GM10266 (cell line): ENCODE measurements around the gene TMEM63B.

Source experiments
- DNase-seq: peaks from one replicate; pipeline ENCODE4 v3.0.0; 2012; ENCODE audit errors: extremely low spot score
- TF ChIP-seq, protein P1 (sequence below): IDR thresholded peaks from 2 replicates; pipeline ENCODE4 v1.5.1; 2012; ENCODE audit warnings: mild to moderate bottlenecking, low read depth; ENCODE audit not compliant: control insufficient read depth, insufficient read depth; ENCODE audit errors: missing control alignments

The TMEM63B gene

DNA sequence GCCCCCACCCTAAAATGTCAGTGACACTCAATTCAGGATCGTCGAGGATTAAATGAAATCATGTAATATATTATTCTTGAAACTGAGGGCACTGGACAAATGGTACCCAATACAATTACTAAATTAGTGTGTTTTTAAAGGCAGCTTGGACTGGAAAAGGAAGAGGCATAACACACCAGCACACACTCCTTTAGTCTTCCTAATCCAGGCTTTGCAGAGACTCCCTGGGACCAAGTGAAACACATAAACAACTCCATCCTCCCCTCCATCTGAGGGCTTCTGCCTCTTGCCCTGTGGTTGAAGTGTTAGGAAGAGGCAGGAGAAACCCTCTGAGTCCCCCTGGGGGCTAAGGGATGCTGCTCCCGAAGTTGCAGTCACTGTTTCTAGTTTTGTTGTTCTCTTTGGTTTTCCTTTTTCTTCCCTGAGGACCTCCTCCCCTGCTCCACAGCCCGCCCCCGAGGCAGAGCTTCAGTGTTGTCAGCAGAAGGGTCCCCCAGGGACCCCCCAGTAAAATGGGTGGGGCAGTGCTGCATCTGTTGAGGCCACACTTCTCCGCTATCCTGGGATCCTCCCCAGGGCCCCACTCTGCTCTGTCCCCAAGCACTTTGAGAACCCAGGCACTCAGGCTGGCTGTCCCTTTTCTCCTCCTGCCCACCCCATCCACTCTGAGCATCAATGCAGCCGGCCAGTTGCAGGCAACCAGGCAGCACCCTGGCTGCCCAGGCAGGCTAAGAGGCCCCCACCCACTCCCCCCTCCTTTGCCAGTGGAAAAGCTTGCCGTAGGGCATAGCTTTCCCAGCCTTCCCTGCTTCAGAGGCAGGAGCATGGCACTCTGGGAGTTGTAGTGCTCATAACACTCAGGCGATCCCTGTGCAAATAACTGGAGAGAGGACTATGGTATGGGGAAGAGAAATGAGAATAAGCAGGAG, 5.9 kb downstream of the TMEM63B start:
- no peak for DNase-seq
- TF ChIP-seq, protein P1, sequence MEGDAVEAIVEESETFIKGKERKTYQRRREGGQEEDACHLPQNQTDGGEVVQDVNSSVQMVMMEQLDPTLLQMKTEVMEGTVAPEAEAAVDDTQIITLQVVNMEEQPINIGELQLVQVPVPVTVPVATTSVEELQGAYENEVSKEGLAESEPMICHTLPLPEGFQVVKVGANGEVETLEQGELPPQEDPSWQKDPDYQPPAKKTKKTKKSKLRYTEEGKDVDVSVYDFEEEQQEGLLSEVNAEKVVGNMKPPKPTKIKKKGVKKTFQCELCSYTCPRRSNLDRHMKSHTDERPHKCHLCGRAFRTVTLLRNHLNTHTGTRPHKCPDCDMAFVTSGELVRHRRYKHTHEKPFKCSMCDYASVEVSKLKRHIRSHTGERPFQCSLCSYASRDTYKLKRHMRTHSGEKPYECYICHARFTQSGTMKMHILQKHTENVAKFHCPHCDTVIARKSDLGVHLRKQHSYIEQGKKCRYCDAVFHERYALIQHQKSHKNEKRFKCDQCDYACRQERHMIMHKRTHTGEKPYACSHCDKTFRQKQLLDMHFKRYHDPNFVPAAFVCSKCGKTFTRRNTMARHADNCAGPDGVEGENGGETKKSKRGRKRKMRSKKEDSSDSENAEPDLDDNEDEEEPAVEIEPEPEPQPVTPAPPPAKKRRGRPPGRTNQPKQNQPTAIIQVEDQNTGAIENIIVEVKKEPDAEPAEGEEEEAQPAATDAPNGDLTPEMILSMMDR, result no peak

DNA sequence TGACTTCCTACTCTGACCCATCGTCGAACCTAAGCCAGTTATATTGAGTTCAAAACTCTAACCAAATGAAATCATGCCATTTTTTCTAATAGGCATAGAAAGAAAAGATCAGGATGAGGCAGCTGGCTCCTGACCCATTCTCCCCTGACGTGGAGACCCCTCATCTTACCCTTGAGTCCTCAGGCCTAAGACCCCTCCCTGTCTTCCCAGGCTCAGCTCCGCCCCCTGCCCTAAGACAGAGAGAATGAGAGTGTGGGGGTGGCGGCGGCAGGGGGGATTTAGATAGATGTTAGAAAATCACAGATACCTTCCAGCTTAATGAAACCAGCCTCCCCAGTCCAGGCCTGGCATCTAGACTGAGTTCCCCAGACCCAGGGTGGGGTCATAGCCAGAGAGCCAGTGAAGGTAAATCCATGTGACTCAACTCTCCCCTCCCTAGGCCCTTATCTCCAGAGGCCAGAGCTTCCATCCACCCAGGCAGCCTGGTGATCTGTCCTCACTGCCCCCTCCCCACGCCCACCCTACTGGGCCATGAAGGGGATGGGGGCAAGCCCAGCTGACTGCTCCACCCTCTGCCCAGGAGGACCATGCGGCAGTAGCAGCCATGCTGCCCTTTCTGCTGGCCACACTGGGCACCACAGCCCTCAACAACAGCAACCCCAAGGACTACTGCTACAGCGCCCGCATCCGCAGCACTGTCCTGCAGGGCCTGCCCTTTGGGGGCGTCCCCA, 6.8 kb downstream of the TMEM63B start:
- TF ChIP-seq, protein P1, result no peak
- DNase-seq, result no peak

DNA sequence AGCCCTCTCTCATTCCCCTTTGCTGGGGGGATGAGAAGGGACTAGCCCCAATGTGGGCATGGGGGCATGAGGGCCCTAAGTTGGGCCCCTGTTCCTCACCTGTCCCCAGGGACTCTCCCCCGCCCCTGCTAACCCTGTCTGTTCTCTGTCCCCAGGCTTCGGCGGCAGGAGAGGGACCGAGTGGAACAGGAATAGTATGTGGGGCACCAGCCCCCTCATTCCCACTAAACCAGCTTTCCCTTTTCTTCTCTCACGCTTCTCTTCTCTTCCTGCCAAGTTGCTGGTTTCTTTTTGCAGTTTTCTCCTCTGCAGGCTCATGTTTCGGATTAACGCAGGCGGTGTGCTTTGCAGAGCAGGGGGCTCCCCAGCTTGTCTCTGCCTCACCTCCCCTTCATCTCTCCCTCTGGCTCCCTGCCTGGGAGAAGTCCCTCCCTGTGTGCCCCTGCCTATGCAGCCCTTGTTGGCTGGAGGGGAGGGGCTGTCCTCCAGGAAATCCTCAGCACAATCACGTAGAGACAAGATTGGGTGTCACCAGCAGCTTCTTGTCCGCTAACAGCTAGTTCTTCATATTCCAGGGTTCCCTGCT, 7.9 kb downstream of the TMEM63B start:
- no peak for DNase-seq
- TF ChIP-seq, protein P1, result no peak

DNA sequence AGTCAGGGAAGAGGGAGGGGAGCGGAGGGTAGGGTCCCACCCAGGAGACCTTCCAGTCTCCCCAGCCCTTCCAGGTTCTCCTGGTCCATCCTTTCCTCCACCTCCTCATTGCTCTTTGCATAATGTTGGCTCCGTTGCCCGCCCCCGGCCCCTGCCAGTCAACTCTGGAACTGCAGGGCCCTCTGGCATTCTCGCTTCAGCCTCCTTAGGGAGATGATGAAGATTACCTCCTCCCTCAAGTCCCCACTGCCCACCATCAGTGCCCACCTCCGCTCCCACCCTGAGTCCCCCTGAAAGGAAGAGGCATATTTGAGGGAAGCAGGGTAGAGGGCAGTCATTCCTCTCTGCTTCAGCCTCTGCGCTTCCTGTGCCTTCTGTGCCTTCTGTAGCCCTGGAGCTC, 8.5 kb downstream of the TMEM63B start:
- TF ChIP-seq, protein P1, result no peak
- DNase-seq, result no peak

DNA sequence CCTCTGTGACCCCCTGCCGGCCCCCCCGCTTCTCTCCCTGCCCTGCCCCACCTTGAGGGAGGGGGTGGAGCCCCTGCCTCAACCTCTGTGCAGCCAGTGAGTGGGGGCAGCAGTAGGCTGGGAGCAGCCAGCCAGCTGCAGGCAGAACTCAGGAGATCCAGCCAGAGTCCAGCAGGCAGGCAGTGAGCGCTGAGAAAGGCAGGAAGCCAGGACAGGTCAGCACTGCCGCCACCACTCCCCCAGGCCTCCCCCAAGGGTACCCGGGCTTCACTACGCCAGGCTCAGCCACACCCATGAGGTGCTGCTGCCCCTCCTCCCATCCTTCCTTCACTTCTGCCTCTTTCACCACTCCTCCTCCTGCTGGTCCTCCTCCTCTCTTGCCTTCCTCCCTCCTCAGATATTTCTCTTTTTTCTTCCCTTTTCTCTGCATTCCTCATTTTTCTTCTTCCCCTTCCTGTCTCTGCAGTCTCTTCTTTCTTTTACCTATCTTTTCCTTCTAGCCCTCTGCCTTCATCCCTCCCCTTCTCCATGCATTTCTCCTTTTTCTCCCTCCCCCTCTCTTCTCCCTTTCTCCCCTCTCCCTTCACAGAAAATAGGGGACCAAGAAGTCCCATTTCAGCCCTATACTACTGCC, 11.5 kb downstream of the TMEM63B start:
- no peak for DNase-seq
- TF ChIP-seq, protein P1, result no peak

DNA sequence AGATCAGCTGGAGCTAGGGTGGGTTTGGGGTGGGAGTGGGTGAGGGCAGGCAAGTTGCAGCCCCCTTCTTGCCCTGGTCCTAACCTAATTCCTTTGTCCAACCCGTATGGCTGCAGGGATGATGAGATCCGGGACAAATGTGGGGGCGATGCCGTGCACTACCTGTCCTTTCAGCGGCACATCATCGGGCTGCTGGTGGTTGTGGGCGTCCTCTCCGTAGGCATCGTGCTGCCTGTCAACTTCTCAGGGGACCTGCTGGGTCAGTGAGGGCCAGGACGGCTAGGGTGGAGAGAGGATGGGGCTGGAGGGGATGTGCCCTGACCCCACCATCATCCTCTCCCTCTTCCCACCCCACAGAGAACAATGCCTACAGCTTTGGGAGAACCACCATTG, 12.0 kb downstream of the TMEM63B start:
- no peak for DNase-seq
- TF ChIP-seq, protein P1, result no peak

DNA sequence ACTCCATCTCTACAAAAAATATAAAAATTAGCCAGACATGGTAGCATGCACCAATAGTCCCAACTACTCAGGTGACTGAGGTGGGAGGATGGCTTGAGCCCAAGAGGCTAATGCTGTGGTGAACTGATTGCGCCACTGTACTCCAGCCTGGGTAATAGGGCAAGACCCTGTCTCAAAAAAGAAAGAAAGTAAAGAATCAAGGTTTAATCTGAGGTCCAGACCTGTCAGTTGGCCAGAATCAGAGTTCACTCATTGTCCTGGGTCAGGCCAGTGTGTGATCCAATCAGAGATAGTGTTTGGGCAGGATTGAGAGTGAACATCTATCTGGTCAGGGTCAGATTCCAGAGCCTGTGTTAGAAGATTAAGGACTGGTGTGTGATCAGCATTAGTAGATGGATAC, 15.5 kb downstream of the TMEM63B start:
- no peak for DNase-seq
- TF ChIP-seq, protein P1, result no peak
